ES-I3 (cell line): ENCODE measurements around the gene PLEKHG5.
A peak's percentile ranks its signal among the peaks of the same experiment; 100 is the strongest.
"Not testable (repeated sequence)": the region's sequence is repeated elsewhere in the genome, so short reads cannot be mapped to it uniquely, and the experiment has no call there.

Source experiments
- H3K36me3 ChIP-seq: 2 replicates; pipeline ENCODE4 v1.6.1; 2013; ENCODE audit warnings: mild to moderate bottlenecking, low read length, control low read depth, moderate library complexity; ENCODE audit not compliant: insufficient read depth
- H3K4me1 ChIP-seq: 2 replicates; pipeline ENCODE4 v1.6.1; 2013; ENCODE audit warnings: mild to moderate bottlenecking, control low read depth, low read length; ENCODE audit not compliant: insufficient read depth
- H3K9ac ChIP-seq: 2 replicates; pipeline ENCODE4 v1.6.1; 2013; ENCODE audit warnings: low read depth, mild to moderate bottlenecking, low read length, moderate library complexity
- H3K9me3 ChIP-seq: 2 replicates; pipeline ENCODE4 v1.6.1; 2013; ENCODE audit warnings: mild to moderate bottlenecking, low read length, moderate library complexity; ENCODE audit not compliant: control insufficient read depth, insufficient read depth

The PLEKHG5 gene

GRCh38 chr1:6462412-6463119, 28.9 kb downstream of the PLEKHG5 start:
- Histone ChIP-seq H3K9me3 (no peaks in the 10 kb centered on the region), H3K36me3 (no peaks in the 10 kb centered on the region; the same call in 1 of the 2 replicates), H3K9ac (no peak overlapping the region), H3K4me1 (peaks cover 3% of the 10 kb centered on the region; the same call in 1 of the 2 replicates)

GRCh38 chr1:6461538-6462411, 29.7 kb downstream of the PLEKHG5 start:
- no peaks in the 10 kb centered on the region; the same call in 1 of the 2 replicates for H3K36me3 ChIP-seq
- H3K4me1 ChIP-seq, result peaks cover 3% of the 10 kb centered on the region; the same call in 1 of the 2 replicates
- H3K9me3 ChIP-seq, result no peaks in the 10 kb centered on the region
- no peak overlapping the region for H3K9ac ChIP-seq

DNA sequence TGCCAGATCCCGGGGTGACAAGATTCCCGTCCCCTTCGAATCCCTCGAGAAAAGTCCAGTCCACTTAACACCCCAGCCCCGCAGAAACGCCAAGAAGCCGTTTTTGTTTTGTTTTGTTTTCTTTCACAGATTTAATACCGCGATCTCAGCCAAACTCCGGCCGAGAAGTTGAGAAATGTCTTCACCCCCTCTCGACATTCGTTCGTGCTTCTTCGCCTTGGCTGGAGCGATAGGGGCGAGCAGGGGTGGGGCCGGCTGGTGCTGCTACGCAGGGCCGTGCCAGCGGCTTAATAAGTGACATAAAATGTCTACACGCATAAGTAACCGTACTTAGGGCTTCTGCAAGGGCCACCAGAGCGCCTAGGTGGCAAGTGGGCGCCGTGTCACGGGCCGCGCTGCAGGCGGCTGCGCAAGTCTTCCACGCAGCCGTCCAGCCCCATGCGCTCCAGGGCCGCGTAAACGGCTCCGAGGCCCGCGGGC, 30.4 kb downstream of the PLEKHG5 start:
- Histone ChIP-seq H3K4me1 (peaks cover 3% of the 10 kb centered on the region; the same call in 1 of the 2 replicates), H3K36me3 (no peaks in the 10 kb centered on the region; the same call in 1 of the 2 replicates), H3K9me3 (no peaks in the 10 kb centered on the region), H3K9ac (no peak overlapping the region)

GRCh38 chr1:6460301-6461050, 31.0 kb downstream of the PLEKHG5 start:
- Histone ChIP-seq H3K36me3 (no peaks in the 10 kb centered on the region; the same call in 1 of the 2 replicates), H3K9ac (peak overlapping the region; percentile 25; the same call in 1 of the 2 replicates), H3K4me1 (peaks cover 3% of the 10 kb centered on the region; the same call in 1 of the 2 replicates), H3K9me3 (no peaks in the 10 kb centered on the region)

DNA sequence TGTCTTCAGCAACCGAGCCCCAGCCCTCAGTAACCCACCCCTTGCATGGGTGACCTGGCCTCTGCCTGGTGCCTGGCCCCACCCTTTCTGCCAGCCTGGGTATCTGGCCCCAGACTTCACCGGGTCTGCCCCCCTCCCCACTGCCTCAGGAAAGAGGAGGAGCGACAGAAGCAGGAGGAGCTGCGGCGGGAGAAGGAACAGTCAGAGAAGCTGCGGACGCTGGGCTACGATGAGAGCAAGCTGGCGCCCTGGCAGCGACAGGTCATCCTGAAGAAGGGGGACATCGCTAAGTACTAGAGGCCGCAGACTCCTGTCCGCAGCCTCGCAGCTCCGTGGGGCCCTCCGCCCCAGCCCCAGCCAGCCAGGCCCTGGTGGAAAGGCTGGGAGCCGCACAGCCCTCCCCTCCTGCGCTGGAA, 31.6 kb downstream of the PLEKHG5 start:
- H3K9ac ChIP-seq, result peak overlapping the region; percentile 17; the same call in 1 of the 2 replicates
- no peaks in the 10 kb centered on the region; the same call in 1 of the 2 replicates for H3K36me3 ChIP-seq
- H3K4me1 ChIP-seq, result peaks cover 3% of the 10 kb centered on the region; the same call in 1 of the 2 replicates
- no peaks in the 10 kb centered on the region for H3K9me3 ChIP-seq

GRCh38 chr1:6456800-6457466, 34.5 kb downstream of the PLEKHG5 start:
- Histone ChIP-seq H3K4me1 (peaks cover 3% of the 10 kb centered on the region; the same call in 1 of the 2 replicates), H3K36me3 (no peaks in the 10 kb centered on the region), H3K9me3 (no peaks in the 10 kb centered on the region), H3K9ac (no peak overlapping the region)

GRCh38 chr1:6455752-6456520, 35.5 kb downstream of the PLEKHG5 start:
- H3K9me3 ChIP-seq, H3K36me3 ChIP-seq, H3K9ac ChIP-seq, H3K4me1 ChIP-seq: not testable (repeated sequence)

DNA sequence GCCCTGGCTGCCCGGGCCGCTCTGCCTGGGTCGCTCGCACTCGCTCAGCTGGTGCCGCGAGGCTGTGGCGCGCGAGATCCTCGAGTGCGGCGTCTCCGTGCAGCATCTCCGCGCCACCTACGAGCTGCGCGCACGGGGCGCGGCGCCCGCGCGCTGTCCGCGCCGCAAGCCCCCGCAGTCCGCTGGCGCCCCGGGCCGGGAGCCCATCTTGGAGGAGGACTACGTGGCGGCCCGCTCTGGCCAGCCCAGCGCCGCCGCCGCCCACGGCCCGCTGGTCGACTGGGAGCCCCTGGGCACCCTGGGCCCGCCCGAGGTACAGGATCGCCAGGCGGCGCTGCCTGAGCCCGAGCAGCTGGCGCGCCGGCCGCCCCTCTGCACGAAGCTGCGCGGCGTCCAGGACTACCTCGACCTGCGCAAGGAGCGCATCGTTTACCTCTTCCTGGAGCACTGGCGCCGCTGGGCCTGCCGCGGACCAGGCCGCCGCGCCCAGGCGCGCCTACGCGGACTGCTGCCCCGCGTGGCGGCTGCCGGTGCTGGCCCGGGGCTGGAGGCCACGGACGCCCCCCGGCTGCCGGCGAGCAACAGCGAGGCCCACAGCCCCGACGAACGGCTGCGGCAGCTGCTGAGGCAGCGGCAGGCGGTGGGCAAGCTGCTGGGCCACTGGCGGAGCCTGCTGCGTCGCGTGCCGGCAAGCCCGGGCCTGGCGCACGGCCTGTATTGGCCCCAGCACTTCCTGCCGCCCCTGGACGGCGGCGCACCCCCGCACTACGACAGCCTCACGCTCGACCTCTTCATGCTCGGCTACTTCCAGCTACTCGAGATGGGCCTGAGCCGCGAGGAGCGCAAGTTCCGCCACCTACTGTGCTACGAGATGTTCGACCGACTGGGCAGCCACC, 36.4 kb downstream of the PLEKHG5 start:
- H3K4me1 ChIP-seq, result peaks cover 3% of the 10 kb centered on the region; the same call in 1 of the 2 replicates
- no peak overlapping the region for H3K9ac ChIP-seq
- no peaks in the 10 kb centered on the region for H3K36me3 ChIP-seq
- no peaks in the 10 kb centered on the region for H3K9me3 ChIP-seq

DNA sequence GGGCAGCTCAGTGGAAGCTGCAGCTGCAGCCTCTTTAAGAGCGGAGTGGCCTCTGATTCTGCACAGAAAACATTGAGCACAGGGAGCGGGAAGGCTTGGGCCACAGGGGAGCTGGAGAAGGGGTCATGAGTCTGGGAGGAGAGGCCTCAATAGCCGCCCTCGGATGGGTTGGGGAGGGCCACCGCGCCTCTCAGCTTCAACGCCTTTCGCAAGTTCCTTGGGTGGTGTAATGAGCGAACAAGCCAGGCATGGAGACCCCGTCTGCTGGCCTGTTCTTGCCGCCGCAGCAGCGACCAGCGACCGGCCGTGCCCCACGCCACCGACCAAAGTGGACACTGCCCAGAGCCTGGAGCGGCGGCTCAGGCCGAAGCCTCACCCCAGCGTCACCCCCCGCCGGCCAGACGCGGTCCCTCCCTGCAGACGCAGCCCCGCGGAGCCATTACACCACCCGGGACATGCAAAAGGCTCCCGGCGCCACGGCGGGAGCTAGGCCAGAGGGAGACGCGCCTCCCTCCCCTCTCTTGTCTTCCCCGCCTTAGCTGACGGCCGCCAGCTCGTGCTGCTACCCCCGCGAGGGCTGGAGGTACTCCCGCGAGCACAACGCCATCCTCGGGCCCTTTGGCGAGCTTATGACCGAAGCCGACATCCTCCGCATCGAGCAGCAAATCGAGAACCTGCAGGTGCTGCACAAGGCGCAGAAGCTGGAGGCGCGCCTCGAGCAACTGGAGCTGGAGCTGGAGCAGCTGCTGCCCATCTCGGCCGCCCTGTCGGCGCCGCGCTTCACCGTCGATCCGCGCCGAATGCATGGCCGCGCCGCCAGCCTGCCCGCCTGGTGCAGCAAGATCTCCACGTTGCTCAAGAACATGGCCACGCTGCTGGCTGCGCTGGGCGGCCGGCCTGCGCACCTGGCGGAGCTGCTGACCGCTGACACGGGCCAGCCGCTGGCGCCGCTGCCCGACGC, 37.3 kb downstream of the PLEKHG5 start:
- not testable (repeated sequence) for H3K9me3 ChIP-seq, H3K36me3 ChIP-seq, H3K9ac ChIP-seq, H3K4me1 ChIP-seq

DNA sequence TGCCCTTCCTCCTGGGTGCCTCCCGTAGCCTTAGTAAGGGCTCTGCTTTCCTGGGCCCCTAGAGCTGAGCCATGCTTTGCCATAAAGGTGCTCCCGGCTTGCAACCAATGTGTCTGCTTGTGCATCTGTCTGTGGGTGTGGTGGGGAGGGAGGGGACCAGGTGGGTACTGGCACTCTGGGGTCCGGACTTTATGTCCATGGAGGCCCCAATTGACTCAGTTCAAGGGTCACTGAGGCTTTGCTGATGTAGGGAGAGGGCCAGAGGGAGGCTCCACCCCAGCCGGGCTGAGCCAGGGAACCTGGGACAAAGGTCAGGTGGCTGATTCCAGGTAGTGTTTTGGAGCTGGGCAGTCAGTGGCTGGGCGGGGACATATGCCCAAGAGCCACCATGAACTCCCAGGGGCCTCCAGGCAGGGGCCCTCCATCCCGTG, 40.5 kb downstream of the PLEKHG5 start:
- no peak overlapping the region for H3K9ac ChIP-seq
- no peaks in the 10 kb centered on the region for H3K36me3 ChIP-seq
- H3K9me3 ChIP-seq, result no peaks in the 10 kb centered on the region
- peaks cover 13% of the 10 kb centered on the region; the same call in 1 of the 2 replicates for H3K4me1 ChIP-seq

DNA sequence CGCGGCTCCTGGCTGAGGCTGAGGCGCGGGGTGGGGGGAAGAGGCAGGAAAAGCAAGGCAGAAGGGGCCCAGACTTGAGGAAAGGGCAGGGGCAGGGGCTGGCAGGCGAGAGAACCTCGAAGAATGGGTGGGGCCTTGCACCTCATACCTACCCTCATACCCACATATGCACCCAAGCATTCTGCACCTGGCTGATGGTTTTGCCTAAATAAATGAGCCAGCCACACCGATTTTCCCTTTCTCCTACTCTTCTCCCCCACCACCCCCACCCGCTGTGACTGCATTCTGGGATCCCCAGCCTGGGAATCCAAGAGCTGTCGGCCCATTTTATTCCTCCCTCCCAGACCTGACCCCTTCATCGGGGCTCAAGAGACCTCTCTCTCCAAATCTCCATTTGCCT, 41.0 kb downstream of the PLEKHG5 start:
- peaks cover 13% of the 10 kb centered on the region; the same call in 1 of the 2 replicates for H3K4me1 ChIP-seq

More for the DNA sequence above, 41.0 kb downstream of the PLEKHG5 start:
- not testable (repeated sequence) for H3K9ac ChIP-seq, H3K36me3 ChIP-seq, H3K9me3 ChIP-seq
